Measurements from ENCODE around the gene ZNF74. TPM values are rescaled to one million over a fixed set of nuclear protein-coding genes. Genes with fewer than 3 reads are reported as not detected.

Gene ZNF74
- total RNA-seq, 4 donors from 2014 or later, result 9.8 to 15.0 (median 12.0) TPM

DNA sequence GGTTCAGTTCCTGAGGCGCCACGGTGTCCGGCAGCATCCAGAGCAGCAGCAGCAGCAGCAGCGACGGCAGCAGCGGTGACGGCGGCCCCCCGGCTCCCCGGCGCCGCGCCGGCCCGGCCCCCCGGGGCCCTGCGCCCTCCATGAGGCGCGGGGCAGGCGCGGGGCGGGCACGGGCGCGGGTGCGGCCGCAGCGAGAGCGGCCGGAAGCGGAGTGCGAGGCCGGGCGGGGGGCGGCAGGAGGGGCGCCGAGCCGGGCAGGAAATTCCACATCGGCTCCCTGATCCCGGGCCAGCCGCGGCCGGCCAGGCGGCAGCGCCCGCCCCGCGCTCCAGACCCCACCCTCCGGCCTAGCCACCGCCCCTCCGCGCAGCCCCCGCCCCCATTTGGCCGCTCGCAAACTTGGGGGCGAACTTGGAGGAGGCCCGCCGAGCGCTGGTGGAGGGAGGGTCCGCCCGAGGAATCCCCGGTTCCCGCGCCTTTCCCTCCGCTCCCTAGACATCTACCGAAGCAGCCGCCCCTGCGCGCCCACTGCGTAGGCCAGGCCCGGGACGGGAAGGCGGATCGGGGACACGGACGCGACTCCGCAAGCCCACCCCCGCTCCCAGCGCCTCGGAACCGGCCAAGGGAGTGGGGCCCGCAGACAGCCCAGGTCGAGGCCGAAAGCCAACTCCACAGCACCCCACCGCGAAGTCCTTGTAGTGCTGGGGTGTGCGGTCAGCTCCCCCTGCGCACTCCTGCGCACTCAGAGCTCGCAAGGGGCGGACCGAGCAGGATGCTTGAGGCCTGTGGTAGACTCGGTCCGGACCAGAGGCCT lies 43.9 kb downstream of the ZNF74 start, which contains the start of gene SCARF2:
SCARF2 (minus strand) TSS at position 213 of the 814 bp plus-strand sequence; CDS start at position 142, 71 bp downstream.
- peak within 1 kb of the TSS; percentile 52 to 71 (median 53) for H3K4me3 ChIP-seq (replicated peaks in 1 of 3)
- 2 to 20% methylated on average over 8 to 18 of the region's 95 CpGs for WGBS, 2 donors
- peaks cover 21 to 40% of the 10 kb centered on the region in 2 donors for H3K4me1 ChIP-seq
- intact Hi-C loops (cut with DNase I), result no loop called here
- H3K27me3 ChIP-seq, result no peaks in the 10 kb centered on the region
- peak within 1 kb of the TSS; percentile 36 to 69 (median 56) for H3K27ac ChIP-seq
- H3K36me3 ChIP-seq, result peaks cover 0 to 6% of the 10 kb centered on the region in 2 donors
- DNase-seq, result peak; percentile 51 to 56
- H3K9me3 ChIP-seq, result no peaks in the 10 kb centered on the region
- TF ChIP-seq, protein P1, sequence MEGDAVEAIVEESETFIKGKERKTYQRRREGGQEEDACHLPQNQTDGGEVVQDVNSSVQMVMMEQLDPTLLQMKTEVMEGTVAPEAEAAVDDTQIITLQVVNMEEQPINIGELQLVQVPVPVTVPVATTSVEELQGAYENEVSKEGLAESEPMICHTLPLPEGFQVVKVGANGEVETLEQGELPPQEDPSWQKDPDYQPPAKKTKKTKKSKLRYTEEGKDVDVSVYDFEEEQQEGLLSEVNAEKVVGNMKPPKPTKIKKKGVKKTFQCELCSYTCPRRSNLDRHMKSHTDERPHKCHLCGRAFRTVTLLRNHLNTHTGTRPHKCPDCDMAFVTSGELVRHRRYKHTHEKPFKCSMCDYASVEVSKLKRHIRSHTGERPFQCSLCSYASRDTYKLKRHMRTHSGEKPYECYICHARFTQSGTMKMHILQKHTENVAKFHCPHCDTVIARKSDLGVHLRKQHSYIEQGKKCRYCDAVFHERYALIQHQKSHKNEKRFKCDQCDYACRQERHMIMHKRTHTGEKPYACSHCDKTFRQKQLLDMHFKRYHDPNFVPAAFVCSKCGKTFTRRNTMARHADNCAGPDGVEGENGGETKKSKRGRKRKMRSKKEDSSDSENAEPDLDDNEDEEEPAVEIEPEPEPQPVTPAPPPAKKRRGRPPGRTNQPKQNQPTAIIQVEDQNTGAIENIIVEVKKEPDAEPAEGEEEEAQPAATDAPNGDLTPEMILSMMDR (IDR thresholded peaks at IDR 0.05), result no peak
- peak in 1 of 2 donors; percentile 10 for TF ChIP-seq POLR2A (IDR thresholded peaks at IDR 0.05)

DNA sequence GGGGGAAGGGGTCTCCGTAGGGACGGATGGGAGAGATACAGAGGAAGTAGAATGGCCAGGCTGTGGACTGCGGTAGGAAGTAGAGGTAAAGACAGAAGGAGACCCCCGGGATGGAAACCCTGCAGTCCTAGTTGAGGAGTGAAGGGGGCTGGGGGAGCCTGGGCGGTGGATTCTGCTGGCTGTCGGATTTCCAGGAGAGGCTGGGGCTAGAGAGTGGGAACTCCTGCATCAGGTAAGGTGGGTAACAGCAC lies 44.4 kb downstream of the ZNF74 start:
- peak overlapping the region in 2 of 3 donors; percentile 52 to 71 for H3K4me3 ChIP-seq (replicated peaks in 1 of 3)
- intact Hi-C loops (cut with DNase I), result no loop called here

GRCh38 chr22:20438678-20439492 lies 44.9 kb downstream of the ZNF74 start:
- TF ChIP-seq, protein P1 (IDR thresholded peaks at IDR 0.05), result no peak
- no peak for TF ChIP-seq POLR2A (IDR thresholded peaks at IDR 0.05)
- H3K4me1 ChIP-seq, result peaks cover 21 to 31% of the 10 kb centered on the region in 2 donors
- peak overlapping the region in 2 of 3 donors; percentile 36 to 69 for H3K27ac ChIP-seq
- no peak overlapping the region for H3K4me3 ChIP-seq (replicated peaks in 1 of 3)
- peak in 1 of 2 donors; percentile 37 for DNase-seq
- H3K27me3 ChIP-seq, result no peaks in the 10 kb centered on the region
- no peaks in the 10 kb centered on the region for H3K9me3 ChIP-seq
- intact Hi-C loops (cut with DNase I), result no loop called here
- peaks cover 0 to 6% of the 10 kb centered on the region in 2 donors for H3K36me3 ChIP-seq
- 47 to 57% methylated on average over 9 to 13 of the region's 13 CpGs for WGBS, 2 donors

More for the DNA sequence above, 44.4 kb downstream of the ZNF74 start:
- no peaks in the 10 kb centered on the region for H3K27me3 ChIP-seq
- H3K9me3 ChIP-seq, result no peaks in the 10 kb centered on the region
- no peak for DNase-seq
- H3K27ac ChIP-seq, result peak overlapping the region in 2 of 3 donors; percentile 36 to 69
- TF ChIP-seq, protein P1 (IDR thresholded peaks at IDR 0.05), result no peak
- no peak for TF ChIP-seq POLR2A (IDR thresholded peaks at IDR 0.05)
- 30 to 39% methylated on average over 6 of the region's 6 CpGs for WGBS, 2 donors
- H3K4me1 ChIP-seq, result peaks cover 21 to 35% of the 10 kb centered on the region in 2 donors
- H3K36me3 ChIP-seq, result peaks cover 0 to 6% of the 10 kb centered on the region in 2 donors

GRCh38 chr22:20439556-20439927 lies 45.6 kb downstream of the ZNF74 start:
- intact Hi-C loops (cut with DNase I), result no loop called here
- Histone ChIP-seq H3K36me3 (peaks cover 0 to 9% of the 10 kb centered on the region in 2 donors), H3K4me3 (replicated peaks in 1 of 3) (no peak overlapping the region), H3K4me1 (peaks cover 21 to 31% of the 10 kb centered on the region in 2 donors), H3K27ac (no peak overlapping the region), H3K27me3 (no peaks in the 10 kb centered on the region), H3K9me3 (no peaks in the 10 kb centered on the region)
- TF ChIP-seq POLR2A (IDR thresholded peaks at IDR 0.05), result no peak
- TF ChIP-seq, protein P1 (IDR thresholded peaks at IDR 0.05), result no peak
- WGBS, 2 donors, result 94 to 95% methylated on average over 4 of the region's 4 CpGs
- no peak for DNase-seq
